Kidney (tissue), 14 donors: ENCODE data around the gene LDLRAD4. TPM values are rescaled to one million over a fixed set of nuclear protein-coding genes. Genes with fewer than 3 reads are reported as not detected.

Experiments
- DNase-seq, 5 donors: peaks; one replicate each; pipeline ENCODE4 v3.0.0-alpha.2; 2013 to 2020
- FAIRE-seq: peaks from 2 replicates; lab custom pipeline; 2012; peaks lifted over from hg19 to GRCh38; lab: Jason Lieb, UNC
- H3K27ac ChIP-seq, 2 donors: one replicate each; pipeline ENCODE4 v1.7.0; 2013; ENCODE audit warnings: low read depth in 2 of 2, low read length in 2 of 2, inconsistent platforms in 1 of 2
- H3K27me3 ChIP-seq: one replicate; pipeline ENCODE4 v1.7.1; 2013; ENCODE audit warnings: low read length, inconsistent platforms; ENCODE audit not compliant: control insufficient read depth, insufficient read depth
- H3K36me3 ChIP-seq, 3 donors: one replicate each; pipeline versions ENCODE4 v1.7.0 to v1.7.1; 2013; ENCODE audit warnings: low read length in 3 of 3, control low read depth in 1 of 3, inconsistent platforms in 1 of 3; ENCODE audit not compliant: insufficient read depth in 3 of 3, control insufficient read depth in 2 of 3
- H3K4me1 ChIP-seq, 3 donors: one replicate each; pipeline versions ENCODE4 v1.7.0 to v1.7.1; 2013; ENCODE audit warnings: low read length in 3 of 3, inconsistent platforms in 1 of 3, low read depth in 1 of 3; ENCODE audit not compliant: control insufficient read depth in 2 of 3, insufficient read depth in 2 of 3
- H3K4me3 ChIP-seq, 3 donors: one replicate each; pipeline versions ENCODE4 v1.7.0 to v1.8.1; 2013; ENCODE audit warnings: low read length in 3 of 3, control low read depth in 1 of 3, inconsistent platforms in 1 of 3
- H3K9ac ChIP-seq, 3 donors: one replicate each; pipeline versions ENCODE4 v1.7.0 to v1.7.1; 2013; ENCODE audit warnings: low read length in 3 of 3, control low read depth in 1 of 3, inconsistent platforms in 1 of 3
- H3K9me3 ChIP-seq, 3 donors: one replicate each; pipeline versions ENCODE4 v1.7.0 to v1.7.1; 2013; ENCODE audit warnings: low read length in 3 of 3, control low read depth in 1 of 3, inconsistent platforms in 1 of 3; ENCODE audit not compliant: control insufficient read depth in 2 of 3, insufficient read depth in 1 of 3
- intact Hi-C: fragments of 100-400 bp; cut with DNase I; formaldehyde crosslinking; loops from one replicate; pipeline ENCODE4 v1.11.1; 2022
- polyA plus RNA-seq: library from polyadenylated mRNA; stranded (reverse); fragments of 350-450 nt; fragmentation: Illumina TruSeq; extraction: RNeasy Lipid Tissue Mini Kit (QIAGEN cat#74804); gene quantifications from one replicate; pipeline ENCODE4 v1.2.3, GENCODE V29; 2014; ENCODE audit warnings: low read depth, low replicate concordance; ENCODE audit not compliant: insufficient read depth
- total RNA-seq: library from RNA; stranded (reverse); fragmentation: NEBNext Ultra II Directional; extraction: Animal tissue kit (Norgen Biotek cat#: 25700); gene quantifications from one replicate; pipeline ENCODE4 v1.2.1, GENCODE V29; 2021
- TF ChIP-seq, protein P1 (sequence below): IDR thresholded peaks from 3 replicates; pipeline ENCODE4 v1.5.1; 2012; ENCODE audit warnings: mild to moderate bottlenecking, moderate library complexity, borderline replicate concordance; ENCODE audit not compliant: insufficient read depth; ENCODE audit errors: extremely low read depth
- donor health status: control.
- donor health status: control.
- donor health status: control.
- donor health status: control.
- donor health status: control.
- donor health status: DM: yes; HTN: yes; CAD: no.
- donor health status: Normal renal cell carcinoma (clear cell type).

LDLRAD4 gene
- total and polyA plus RNA-seq, 2 donors from 2014 or later, result 2.3 to 42.3 TPM

DNA sequence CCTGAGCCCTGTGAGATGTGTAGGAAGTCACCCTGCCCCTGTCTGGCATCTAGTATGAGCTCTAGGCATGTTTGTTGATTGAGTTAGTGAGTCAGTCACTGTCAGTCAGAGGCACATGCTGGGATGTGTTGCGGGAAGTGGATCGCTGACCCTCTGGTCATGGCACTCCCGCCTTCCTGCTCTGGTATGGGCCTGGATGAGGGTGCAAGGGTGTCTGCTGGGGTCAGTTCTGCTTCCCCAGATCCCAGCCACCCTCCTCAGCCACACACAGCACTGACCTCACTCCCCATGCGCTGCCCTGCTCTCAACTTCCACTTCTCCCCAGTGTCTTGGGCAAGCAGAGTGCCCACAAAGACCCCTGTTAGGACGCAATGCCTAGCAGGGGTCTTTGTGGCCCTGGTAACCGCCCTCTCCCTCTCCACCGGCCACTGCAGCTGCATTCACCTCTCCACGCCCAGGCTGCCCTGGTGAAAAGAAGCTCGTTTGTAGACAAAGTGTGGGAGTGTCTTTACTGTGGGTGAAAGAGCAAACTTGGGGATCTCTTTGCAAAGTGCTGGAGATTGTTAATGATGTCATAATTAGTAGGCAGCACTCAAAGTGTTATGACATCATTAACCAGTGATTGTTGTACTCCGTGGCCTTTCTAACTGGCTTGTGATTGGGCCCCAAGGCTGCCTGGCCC is 252.1 kb downstream of the LDLRAD4 start:
- Histone ChIP-seq H3K4me1 (no peaks in the 10 kb centered on the region), H3K9me3 (no peaks in the 10 kb centered on the region), H3K9ac (no peak overlapping the region), H3K27me3 (no peaks in the 10 kb centered on the region), H3K36me3 (no peaks in the 10 kb centered on the region), H3K27ac (no peak overlapping the region), H3K4me3 (no peak overlapping the region)
- FAIRE-seq (no peak), DNase-seq (peak in 1 of 5 donors; percentile 35)
- TF ChIP-seq, protein P1, sequence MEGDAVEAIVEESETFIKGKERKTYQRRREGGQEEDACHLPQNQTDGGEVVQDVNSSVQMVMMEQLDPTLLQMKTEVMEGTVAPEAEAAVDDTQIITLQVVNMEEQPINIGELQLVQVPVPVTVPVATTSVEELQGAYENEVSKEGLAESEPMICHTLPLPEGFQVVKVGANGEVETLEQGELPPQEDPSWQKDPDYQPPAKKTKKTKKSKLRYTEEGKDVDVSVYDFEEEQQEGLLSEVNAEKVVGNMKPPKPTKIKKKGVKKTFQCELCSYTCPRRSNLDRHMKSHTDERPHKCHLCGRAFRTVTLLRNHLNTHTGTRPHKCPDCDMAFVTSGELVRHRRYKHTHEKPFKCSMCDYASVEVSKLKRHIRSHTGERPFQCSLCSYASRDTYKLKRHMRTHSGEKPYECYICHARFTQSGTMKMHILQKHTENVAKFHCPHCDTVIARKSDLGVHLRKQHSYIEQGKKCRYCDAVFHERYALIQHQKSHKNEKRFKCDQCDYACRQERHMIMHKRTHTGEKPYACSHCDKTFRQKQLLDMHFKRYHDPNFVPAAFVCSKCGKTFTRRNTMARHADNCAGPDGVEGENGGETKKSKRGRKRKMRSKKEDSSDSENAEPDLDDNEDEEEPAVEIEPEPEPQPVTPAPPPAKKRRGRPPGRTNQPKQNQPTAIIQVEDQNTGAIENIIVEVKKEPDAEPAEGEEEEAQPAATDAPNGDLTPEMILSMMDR, result no peak
- intact Hi-C loops, result no loop called here

DNA sequence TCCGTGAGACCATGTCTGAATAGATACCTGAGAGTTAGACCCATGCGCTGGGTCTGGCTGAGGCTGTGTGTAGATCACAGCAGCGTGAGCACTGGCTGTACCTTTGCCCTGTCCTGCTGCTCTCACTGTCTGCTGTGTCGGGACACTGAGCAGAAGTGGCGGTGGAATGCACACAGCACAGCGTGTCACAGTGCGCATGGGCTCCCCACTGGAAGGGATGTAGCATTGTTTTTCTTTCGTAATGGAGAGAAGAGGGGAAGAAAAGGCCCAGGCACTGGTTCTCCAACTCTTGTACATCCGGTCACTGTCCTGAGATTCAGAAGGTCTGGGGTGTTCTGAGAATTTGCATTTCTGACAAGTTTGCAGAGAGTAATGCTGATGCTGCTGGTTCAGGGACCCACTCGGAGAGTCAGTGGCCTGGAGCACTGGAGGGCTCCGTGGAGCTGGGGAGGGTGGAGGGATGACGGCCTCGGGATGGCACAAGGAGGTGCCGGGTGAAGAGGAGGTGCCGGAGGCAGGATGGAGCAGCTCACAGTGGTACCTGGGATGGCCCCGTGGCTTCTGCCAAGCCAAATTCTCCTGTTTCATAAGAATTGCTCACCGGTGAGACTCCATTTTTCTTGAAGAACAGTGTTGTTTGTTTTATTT is 252.8 kb downstream of the LDLRAD4 start:
- Histone ChIP-seq H3K27ac (no peak overlapping the region), H3K4me1 (no peaks in the 10 kb centered on the region), H3K9ac (no peak overlapping the region), H3K9me3 (no peaks in the 10 kb centered on the region), H3K4me3 (no peak overlapping the region), H3K27me3 (no peaks in the 10 kb centered on the region), H3K36me3 (no peaks in the 10 kb centered on the region)
- FAIRE-seq, result no peak
- peak in 3 of 5 donors; percentile 24 to 49 (median 35) for DNase-seq
- TF ChIP-seq, protein P1, result no peak
- intact Hi-C loops, result no loop called here

DNA sequence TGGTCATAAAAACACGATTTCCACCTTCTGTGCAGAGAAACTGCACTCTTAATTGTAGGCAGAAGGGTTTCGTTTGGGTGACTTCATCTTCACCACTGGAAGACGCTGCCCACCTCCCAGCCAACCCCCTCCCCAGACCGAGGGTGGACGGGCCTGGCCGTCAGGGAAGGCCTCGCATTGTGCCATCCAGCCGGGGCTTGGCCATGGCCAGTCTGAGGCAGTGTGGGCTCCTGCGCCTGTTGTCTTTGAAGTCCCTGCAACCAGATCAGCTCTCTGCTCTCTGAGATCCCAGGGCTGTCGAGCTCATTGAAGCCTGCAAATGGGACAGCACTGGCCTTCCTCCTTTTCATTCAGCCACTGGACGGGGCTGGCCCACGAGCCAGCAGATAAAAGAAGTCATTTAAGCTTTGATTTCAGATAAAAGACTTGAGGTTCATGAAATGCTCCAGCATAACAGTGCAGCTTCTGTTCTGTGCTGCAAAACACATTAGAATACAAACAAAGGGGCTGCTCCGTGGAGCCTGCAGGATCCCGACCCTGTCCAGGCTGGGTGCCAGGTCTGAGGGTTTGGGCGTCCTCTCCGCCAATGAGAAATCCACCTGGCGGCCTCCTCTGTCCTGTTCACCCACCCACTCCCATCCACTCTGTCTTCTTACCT is 253.5 kb downstream of the LDLRAD4 start:
- intact Hi-C loops, result no loop called here
- Histone ChIP-seq H3K36me3 (no peaks in the 10 kb centered on the region), H3K4me3 (no peak overlapping the region), H3K9me3 (no peaks in the 10 kb centered on the region), H3K27me3 (no peaks in the 10 kb centered on the region), H3K27ac (no peak overlapping the region), H3K4me1 (no peaks in the 10 kb centered on the region), H3K9ac (no peak overlapping the region)
- peak in 4 of 5 donors; percentile 67 to 78 (median 73) for DNase-seq
- TF ChIP-seq, protein P1, result no peak
- no peak for FAIRE-seq
